RWPE2 (cell line): ENCODE data around the gene TAMM41.

Source experiments
- ATAC-seq: fragments of 200-7000 bp; cut with Tn5 transposase; 3 replicates; pipeline ENCODE4 v1.9.1; 2021; ENCODE audit warnings: low read depth
- DNase-seq: peaks from one replicate; pipeline ENCODE4 v3.0.0-alpha.2; 2020; ENCODE audit warnings: low spot score
- H3K27ac ChIP-seq: fragments of 450-650 bp; 2 replicates; pipeline ENCODE4 v1.5.1; 2017; ENCODE audit warnings: mild to moderate bottlenecking; ENCODE audit not compliant: poor library complexity, severe bottlenecking
- H3K27me3 ChIP-seq: fragments of 250-450 bp; sonication (Bioruptor Pico); 2 replicates; pipeline ENCODE4 v1.5.1; 2021; ENCODE audit warnings: mild to moderate bottlenecking, moderate library complexity; ENCODE audit not compliant: insufficient read depth, poor library complexity, severe bottlenecking
- H3K36me3 ChIP-seq: fragments of 250-450 bp; sonication (Bioruptor Pico); 2 replicates; pipeline ENCODE4 v1.5.1; 2020; ENCODE audit warnings: low read depth, mild to moderate bottlenecking, moderate library complexity
- H3K4me1 ChIP-seq: fragments of 250-450 bp; sonication (Bioruptor Pico); 2 replicates; pipeline ENCODE4 v1.5.1; 2021; ENCODE audit warnings: mild to moderate bottlenecking, moderate library complexity; ENCODE audit not compliant: insufficient read depth, poor library complexity, severe bottlenecking
- H3K4me3 ChIP-seq: fragments of 250-450 bp; sonication (Bioruptor Pico); 2 replicates; pipeline ENCODE4 v1.5.1; 2021; ENCODE audit warnings: mild to moderate bottlenecking, moderate library complexity; ENCODE audit not compliant: severe bottlenecking
- H3K9me3 ChIP-seq: fragments of 250-450 bp; sonication (Bioruptor Pico); 2 replicates; pipeline ENCODE4 v1.5.1; 2021; ENCODE audit warnings: mild to moderate bottlenecking, moderate library complexity; ENCODE audit not compliant: severe bottlenecking
- CTCF ChIP-seq: fragments of 450-650 bp; IDR thresholded peaks from one replicate; pipeline ENCODE4 v1.5.1; 2017; ENCODE audit warnings: mild to moderate bottlenecking, moderate library complexity; ENCODE audit not compliant: poor library complexity, severe bottlenecking

TAMM41 gene

GRCh38 chr3:11814663-11815062 is 32.0 kb downstream of the TAMM41 start:
- H3K9me3 ChIP-seq = no peaks in the 10 kb centered on the region
- H3K27ac ChIP-seq = no peak overlapping the region
- H3K4me3 ChIP-seq = no peak overlapping the region
- DNase-seq (no peak), ATAC-seq (no peak)
- TF ChIP-seq CTCF = no peak
- H3K27me3 ChIP-seq = no peaks in the 10 kb centered on the region
- H3K4me1 ChIP-seq = peaks cover 24% of the 10 kb centered on the region
- H3K36me3 ChIP-seq = peaks cover 56% of the 10 kb centered on the region

- no peaks in the 10 kb centered on the region for H3K4me1 ChIP-seq
- DNase-seq (no peak), ATAC-seq (no peak)
- no peak for TF ChIP-seq CTCF
- no peaks in the 10 kb centered on the region for H3K9me3 ChIP-seq
- no peaks in the 10 kb centered on the region for H3K27me3 ChIP-seq
- H3K27ac ChIP-seq = no peak overlapping the region
- H3K4me3 ChIP-seq = no peak overlapping the region
- peaks cover 69% of the 10 kb centered on the region for H3K36me3 ChIP-seq
Observed at GRCh38 chr3:11810276-11810675, 36.4 kb downstream of the TAMM41 start.

GRCh38 chr3:11808231-11808630 is 38.5 kb downstream of the TAMM41 start:
- Histone ChIP-seq H3K36me3 (peaks cover 67% of the 10 kb centered on the region), H3K4me1 (no peaks in the 10 kb centered on the region), H3K27me3 (no peaks in the 10 kb centered on the region), H3K27ac (no peak overlapping the region), H3K9me3 (no peaks in the 10 kb centered on the region), H3K4me3 (no peak overlapping the region)
- DNase-seq (no peak), ATAC-seq (no peak)
- TF ChIP-seq CTCF = no peak

GRCh38 chr3:11807686-11808085 is 39.0 kb downstream of the TAMM41 start:
- Histone ChIP-seq H3K27me3 (no peaks in the 10 kb centered on the region), H3K27ac (no peak overlapping the region), H3K9me3 (no peaks in the 10 kb centered on the region), H3K4me1 (no peaks in the 10 kb centered on the region), H3K4me3 (no peak overlapping the region), H3K36me3 (peaks cover 70% of the 10 kb centered on the region)
- no peak for DNase-seq
- no peak for TF ChIP-seq CTCF
- ATAC-seq = no peak

- Histone ChIP-seq H3K27ac (no peak overlapping the region), H3K4me3 (no peak overlapping the region), H3K9me3 (no peaks in the 10 kb centered on the region), H3K36me3 (peaks cover 76% of the 10 kb centered on the region), H3K4me1 (no peaks in the 10 kb centered on the region), H3K27me3 (no peaks in the 10 kb centered on the region)
- ATAC-seq (no peak), DNase-seq (no peak)
- TF ChIP-seq CTCF = no peak
Observed at GRCh38 chr3:11805716-11806115, 41.0 kb downstream of the TAMM41 start.
